Duodenal mucosa (tissue), 2 donors: ENCODE data around the gene SPRED2.
A peak's percentile ranks its signal among the peaks of the same experiment; 100 is the strongest.

ENCODE experiments used
- H3K27ac ChIP-seq: one replicate; pipeline ENCODE4 v1.7.0; 2013; ENCODE audit warnings: low read depth, low read length
- H3K27me3 ChIP-seq, 2 donors: one replicate each; pipeline ENCODE4 v1.7.0; 2013; ENCODE audit warnings: low read length in 2 of 2, control low read depth in 1 of 2; ENCODE audit not compliant: insufficient read depth in 2 of 2, control insufficient read depth in 1 of 2
- H3K36me3 ChIP-seq, 2 donors: one replicate each; pipeline ENCODE4 v1.7.0; 2013; ENCODE audit warnings: low read length in 2 of 2, control low read depth in 1 of 2; ENCODE audit not compliant: insufficient read depth in 2 of 2, control insufficient read depth in 1 of 2
- H3K4me1 ChIP-seq, 2 donors: one replicate each; pipeline ENCODE4 v1.7.0; 2013; ENCODE audit warnings: low read length in 2 of 2, control low read depth in 1 of 2; ENCODE audit not compliant: insufficient read depth in 2 of 2, control insufficient read depth in 1 of 2
- H3K4me3 ChIP-seq, 2 donors: one replicate each; pipeline ENCODE4 v1.7.0; 2013; ENCODE audit warnings: low read length in 2 of 2, low read depth in 1 of 2
- H3K9ac ChIP-seq, 2 donors: one replicate each; pipeline ENCODE4 v1.7.0; 2013; ENCODE audit warnings: low read length in 2 of 2, low read depth in 1 of 2
- H3K9me3 ChIP-seq, 2 donors: one replicate each; pipeline ENCODE4 v1.7.0; 2013; ENCODE audit warnings: low read length in 2 of 2, control low read depth in 1 of 2; ENCODE audit not compliant: control insufficient read depth in 1 of 2

The SPRED2 gene

DNA sequence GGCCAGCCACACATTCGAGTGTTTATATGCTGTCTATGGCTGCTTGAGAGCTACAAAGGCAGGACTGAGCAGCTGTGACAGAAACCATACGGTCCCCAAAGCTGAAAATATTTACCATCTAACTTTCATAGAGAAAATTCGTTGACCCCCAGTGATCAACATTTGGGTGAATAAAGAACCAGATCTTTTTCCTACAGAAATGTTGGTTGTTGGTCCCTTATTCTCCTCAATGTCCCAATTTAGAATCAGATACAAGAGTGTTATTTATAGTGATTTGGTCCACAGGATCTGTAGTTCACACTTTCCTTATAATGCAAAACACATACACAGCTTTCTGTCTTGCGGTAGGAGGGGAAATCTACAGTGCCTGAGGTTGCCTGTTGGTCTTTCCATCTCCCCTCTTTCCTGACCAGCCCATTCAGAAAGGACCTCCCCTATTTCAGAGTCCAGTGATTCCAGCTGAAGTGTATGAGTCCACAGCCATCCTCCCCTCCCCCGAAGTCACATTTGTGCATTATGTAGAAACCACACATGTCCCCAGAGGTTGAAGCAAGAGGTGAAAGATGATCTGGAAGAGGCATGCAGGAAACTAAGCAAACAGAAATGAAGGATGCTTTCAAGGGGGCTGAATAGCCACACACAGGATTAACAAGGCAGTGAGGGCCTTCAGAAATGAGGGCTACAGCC is 61.9 kb downstream of the SPRED2 start:
- Histone ChIP-seq H3K4me1 (peaks cover 21 to 48% of the 10 kb centered on the region in 2 donors), H3K4me3 (no peak overlapping the region), H3K9me3 (no peaks in the 10 kb centered on the region), H3K27me3 (no peaks in the 10 kb centered on the region), H3K27ac (no peak overlapping the region), H3K9ac (no peak overlapping the region), H3K36me3 (no peaks in the 10 kb centered on the region)

DNA sequence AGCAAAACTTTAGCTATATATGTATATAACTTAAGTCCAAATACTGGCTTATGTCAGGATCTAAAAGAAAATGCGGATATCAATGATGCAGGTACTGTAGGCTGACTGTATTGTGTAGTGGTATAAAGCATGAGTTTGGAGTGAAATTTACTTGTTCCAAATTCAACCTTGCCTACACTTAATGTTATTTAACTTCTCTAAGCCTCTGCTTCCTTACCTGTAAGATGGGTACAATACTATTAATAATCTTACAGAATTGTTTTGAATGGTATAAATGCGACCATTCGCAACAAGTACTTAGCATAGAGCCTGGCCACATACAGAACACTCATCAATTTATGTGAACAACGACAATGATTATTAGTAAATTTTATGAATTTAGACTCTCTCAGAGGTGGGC is 62.4 kb downstream of the SPRED2 start:
- Histone ChIP-seq H3K4me3 (no peak overlapping the region), H3K4me1 (peaks cover 21 to 52% of the 10 kb centered on the region in 2 donors)

DNA sequence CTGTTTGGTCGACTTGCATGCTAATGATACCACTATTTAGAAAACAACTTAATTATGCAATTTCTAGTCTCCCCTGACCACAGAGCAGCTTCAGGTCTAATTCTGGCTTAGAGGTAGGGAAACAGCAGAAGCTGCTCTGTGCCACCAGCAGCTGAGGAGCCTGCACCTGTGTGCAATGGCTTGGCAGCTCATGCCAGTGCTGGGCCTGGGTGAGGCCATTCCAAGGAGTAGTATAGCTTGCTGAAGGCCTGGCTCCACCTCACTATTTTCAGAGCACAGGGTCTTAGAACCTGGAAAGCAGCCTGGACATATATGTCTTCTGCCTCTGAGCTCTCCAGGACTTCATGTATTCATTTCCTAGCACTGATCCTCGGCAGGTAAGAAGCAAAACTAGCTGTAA is 62.8 kb downstream of the SPRED2 start:
- Histone ChIP-seq H3K27ac (no peak overlapping the region), H3K36me3 (no peaks in the 10 kb centered on the region), H3K9ac (no peak overlapping the region), H3K4me3 (no peak overlapping the region), H3K27me3 (no peaks in the 10 kb centered on the region), H3K9me3 (no peaks in the 10 kb centered on the region), H3K4me1 (peaks cover 18 to 49% of the 10 kb centered on the region in 2 donors)

More for the DNA sequence above, 62.4 kb downstream of the SPRED2 start:
- H3K27ac ChIP-seq, result no peak overlapping the region
- H3K9ac ChIP-seq, result no peak overlapping the region
- H3K36me3 ChIP-seq, result no peaks in the 10 kb centered on the region
- no peaks in the 10 kb centered on the region for H3K9me3 ChIP-seq
- H3K27me3 ChIP-seq, result no peaks in the 10 kb centered on the region

DNA sequence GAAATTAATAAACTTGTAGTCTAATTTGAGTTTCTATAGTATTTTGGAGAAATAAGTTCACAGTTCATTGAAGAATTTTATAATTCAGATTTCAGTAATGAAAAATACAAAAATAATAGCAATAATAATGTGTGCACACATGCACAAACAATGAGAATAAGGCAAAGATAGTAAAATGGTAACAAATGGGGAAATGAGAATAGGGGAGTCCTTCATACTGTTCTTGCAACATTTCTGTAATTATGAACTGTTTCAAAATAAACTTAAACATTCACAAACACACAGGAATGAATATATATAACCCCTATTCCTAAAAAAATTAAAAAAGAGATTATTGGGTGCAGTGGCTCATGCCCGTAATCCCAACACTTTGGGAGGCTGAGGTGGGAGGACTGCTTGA is 63.9 kb downstream of the SPRED2 start:
- Histone ChIP-seq H3K36me3 (no peaks in the 10 kb centered on the region), H3K9me3 (no peaks in the 10 kb centered on the region), H3K4me1 (peaks cover 13 to 50% of the 10 kb centered on the region in 2 donors), H3K9ac (no peak overlapping the region), H3K4me3 (no peak overlapping the region), H3K27me3 (no peaks in the 10 kb centered on the region), H3K27ac (no peak overlapping the region)

DNA sequence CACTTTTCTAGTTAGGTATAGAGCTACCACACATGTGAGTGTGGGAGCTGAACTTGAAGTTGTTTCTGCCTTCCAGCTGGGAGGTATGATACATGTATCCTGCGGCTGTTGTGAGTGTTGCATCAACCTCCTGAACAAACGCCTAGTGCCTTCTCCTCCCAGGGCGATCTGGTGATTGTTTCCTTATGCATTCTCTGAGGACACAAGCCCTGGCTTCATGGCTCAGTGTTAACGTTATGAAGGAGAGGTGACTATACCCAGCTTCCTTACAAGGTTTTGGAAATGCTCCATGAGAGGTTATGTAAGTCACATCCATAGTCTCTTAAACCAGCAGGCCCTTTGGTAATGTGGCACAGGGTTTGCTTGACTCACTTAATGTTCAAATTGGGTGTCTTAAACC is 64.9 kb downstream of the SPRED2 start:
- no peak overlapping the region for H3K9ac ChIP-seq
- H3K27ac ChIP-seq, result no peak overlapping the region
- H3K36me3 ChIP-seq, result no peaks in the 10 kb centered on the region
- no peaks in the 10 kb centered on the region for H3K27me3 ChIP-seq
- no peaks in the 10 kb centered on the region for H3K9me3 ChIP-seq
- peaks cover 14 to 44% of the 10 kb centered on the region in 2 donors for H3K4me1 ChIP-seq
- H3K4me3 ChIP-seq, result no peak overlapping the region

DNA sequence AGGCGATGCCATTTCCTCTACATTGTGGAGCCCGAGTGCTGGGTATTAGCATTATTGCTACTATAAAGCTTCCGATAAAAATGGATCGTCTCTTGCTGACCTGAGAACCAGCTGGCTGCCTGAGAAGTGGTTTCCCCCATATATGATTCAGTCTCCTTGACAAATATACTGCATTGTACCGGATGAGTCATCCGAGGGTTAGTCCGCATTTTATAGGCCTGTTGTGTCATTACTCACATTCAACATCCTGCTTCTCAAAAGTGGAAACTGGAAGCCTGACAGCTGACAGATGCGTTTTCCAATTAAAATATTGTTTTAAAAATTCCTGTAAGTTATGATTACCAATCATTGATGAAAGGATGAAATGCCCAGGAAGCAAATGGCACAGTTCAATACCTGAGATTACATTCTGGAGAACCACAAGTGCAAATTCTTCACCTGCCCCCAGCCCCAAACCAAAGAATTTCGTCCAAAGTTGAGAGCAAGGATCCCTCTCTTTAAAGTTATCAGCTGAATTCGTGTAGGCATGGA is 65.7 kb downstream of the SPRED2 start:
- H3K27ac ChIP-seq, result no peak overlapping the region
- no peaks in the 10 kb centered on the region for H3K27me3 ChIP-seq
- peak overlapping the region; percentile 42 to 48 for H3K4me3 ChIP-seq

DNA sequence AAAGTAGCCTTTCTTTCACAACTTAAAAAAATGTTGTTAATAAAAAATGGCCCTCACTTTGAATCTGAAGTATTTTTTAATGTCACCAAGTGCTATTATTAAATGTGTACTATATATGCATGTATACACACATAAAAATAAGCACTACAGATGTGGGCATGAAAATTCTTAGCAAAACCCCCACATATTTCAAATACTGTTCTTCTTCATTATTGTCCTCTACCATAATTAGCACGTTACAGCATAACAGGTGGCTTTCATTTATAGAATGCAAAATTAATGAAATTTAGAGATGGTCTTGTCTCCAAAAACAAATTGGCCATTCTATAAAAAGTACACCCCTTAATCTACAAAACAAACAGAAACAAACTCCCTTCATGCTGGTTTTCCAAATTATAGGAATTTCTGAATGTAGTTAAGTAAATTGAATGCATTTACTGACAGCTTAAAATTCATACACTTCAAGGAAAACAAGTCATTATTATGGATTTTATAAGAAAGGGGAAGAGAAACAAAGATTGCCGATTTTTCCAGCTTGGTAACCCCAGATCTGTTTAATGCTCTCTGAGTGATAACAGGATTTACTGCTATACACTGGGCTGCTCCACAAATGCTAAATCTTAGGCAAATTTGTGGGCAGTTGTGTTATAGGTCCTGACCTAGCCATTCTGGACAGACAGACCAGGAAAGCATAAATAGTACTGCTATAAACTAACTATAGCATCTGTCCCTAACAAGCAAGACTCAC is 67.2 kb downstream of the SPRED2 start:
- no peaks in the 10 kb centered on the region for H3K36me3 ChIP-seq
- no peaks in the 10 kb centered on the region for H3K9me3 ChIP-seq
- peaks cover 14 to 43% of the 10 kb centered on the region in 2 donors for H3K4me1 ChIP-seq
- peak overlapping the region in 1 of 2 donors; percentile 5 for H3K9ac ChIP-seq
- no peak overlapping the region for H3K4me3 ChIP-seq
- H3K27me3 ChIP-seq, result no peaks in the 10 kb centered on the region
- no peak overlapping the region for H3K27ac ChIP-seq

More for the DNA sequence above, 65.7 kb downstream of the SPRED2 start:
- Histone ChIP-seq H3K9ac (peak overlapping the region in 1 of 2 donors; percentile 34), H3K9me3 (no peaks in the 10 kb centered on the region), H3K4me1 (peaks cover 14 to 45% of the 10 kb centered on the region in 2 donors), H3K36me3 (no peaks in the 10 kb centered on the region)

DNA sequence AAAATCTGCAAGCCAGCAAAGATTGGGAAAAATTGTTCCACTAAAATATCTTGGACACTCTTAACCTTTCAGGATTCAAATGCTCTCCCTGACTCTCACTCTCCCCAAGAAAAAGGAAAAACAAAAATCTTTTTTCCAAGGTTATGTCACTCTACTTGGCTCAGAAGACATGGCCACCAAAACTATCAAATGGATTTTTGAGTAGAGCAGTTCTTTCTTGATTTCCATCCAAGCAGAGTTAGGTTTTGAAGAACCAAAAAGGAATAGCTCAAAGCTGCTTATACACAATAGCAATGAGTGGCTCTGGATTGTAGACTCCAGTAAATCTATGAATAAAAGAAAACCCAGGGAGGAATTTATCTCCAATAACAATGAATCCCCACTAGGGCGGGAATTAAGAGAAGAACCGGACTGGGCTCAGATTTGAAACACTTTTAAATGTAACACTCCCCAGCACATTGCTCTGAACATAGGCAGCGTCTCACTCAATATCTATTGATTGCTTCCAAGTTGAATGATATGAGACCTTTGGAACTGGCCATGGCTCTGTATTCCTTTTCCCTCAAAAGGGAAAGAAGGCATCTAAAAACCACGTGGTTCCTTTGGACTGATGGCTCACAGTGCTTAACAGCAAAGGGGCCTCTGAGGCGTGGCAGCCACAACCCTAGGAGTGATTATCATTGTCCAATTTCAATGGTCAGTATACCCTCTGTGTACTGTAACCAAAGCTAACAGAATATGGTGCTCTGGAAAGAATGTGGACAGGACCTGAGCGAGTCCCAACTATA is 68.3 kb downstream of the SPRED2 start:
- H3K36me3 ChIP-seq, result no peaks in the 10 kb centered on the region
- no peak overlapping the region for H3K4me3 ChIP-seq
- H3K27me3 ChIP-seq, result no peaks in the 10 kb centered on the region
- no peak overlapping the region for H3K27ac ChIP-seq
- no peak overlapping the region for H3K9ac ChIP-seq
- no peaks in the 10 kb centered on the region for H3K9me3 ChIP-seq
- peaks cover 14 to 43% of the 10 kb centered on the region in 2 donors for H3K4me1 ChIP-seq

DNA sequence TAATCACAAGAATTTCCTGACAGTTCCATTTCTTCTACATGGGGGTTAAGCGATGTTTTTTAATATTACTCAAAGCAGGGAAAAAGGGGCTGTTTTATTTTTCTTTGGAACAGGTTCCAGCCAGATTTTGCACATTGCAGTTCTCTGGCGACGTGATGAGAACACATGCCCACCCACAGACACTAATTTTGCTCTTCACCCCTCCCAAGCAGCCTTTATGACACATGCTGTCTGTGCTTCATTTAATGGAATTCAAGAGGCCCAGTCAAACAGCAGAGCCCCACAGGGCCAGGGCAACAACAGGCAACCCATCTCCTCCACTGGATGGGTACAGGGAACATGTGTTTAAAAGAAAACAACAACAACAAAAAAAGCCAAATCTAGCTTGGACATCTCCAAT is 70.8 kb downstream of the SPRED2 start:
- no peak overlapping the region for H3K9ac ChIP-seq
- no peak overlapping the region for H3K27ac ChIP-seq
- no peak overlapping the region for H3K4me3 ChIP-seq
- no peaks in the 10 kb centered on the region for H3K27me3 ChIP-seq
- H3K4me1 ChIP-seq, result peaks cover 9 to 49% of the 10 kb centered on the region in 2 donors
- H3K9me3 ChIP-seq, result no peaks in the 10 kb centered on the region
- no peaks in the 10 kb centered on the region for H3K36me3 ChIP-seq

DNA sequence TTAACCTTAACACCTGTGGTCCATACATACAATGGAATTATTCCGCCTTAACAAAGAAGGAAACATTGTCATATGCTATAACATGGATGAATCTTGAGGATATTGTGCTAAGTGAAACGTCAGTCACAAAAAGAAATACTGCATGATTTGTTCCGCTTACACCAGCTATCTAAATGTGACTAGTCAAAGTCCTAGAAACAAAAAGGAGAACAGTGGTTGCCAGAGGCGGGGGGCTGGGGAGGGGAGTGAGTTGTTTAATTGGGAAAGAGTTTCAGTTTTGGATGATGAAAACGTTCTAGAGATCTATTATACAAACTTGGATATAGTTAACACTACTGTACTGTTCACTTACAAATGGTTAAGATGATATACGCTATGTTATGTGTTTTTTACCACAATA is 72.0 kb downstream of the SPRED2 start:
- H3K4me1 ChIP-seq, result peaks cover 6 to 38% of the 10 kb centered on the region in 2 donors
- H3K27me3 ChIP-seq, result no peaks in the 10 kb centered on the region
- no peak overlapping the region for H3K9ac ChIP-seq
- H3K36me3 ChIP-seq, result no peaks in the 10 kb centered on the region
- no peaks in the 10 kb centered on the region for H3K9me3 ChIP-seq
- no peak overlapping the region for H3K4me3 ChIP-seq
- no peak overlapping the region for H3K27ac ChIP-seq
